GM23338 (cell line): ENCODE measurements around the gene KIAA2012. TPM values are rescaled to one million over a fixed set of nuclear protein-coding genes. Genes with fewer than 3 reads are reported as not detected.

Experiments
- ATAC-seq: fragments of 200-7000 bp; cut with Tn5 transposase; 3 replicates; pipeline ENCODE4 v1.9.1; 2020
- DNase-seq: peaks from one replicate; pipeline ENCODE4 v3.0.0-alpha.2; 2015; ENCODE audit warnings: low spot score
- H2AFZ ChIP-seq: fragments of 200-600 bp; sonication (generic); 2 replicates; pipeline ENCODE4 v1.8.0; 2016; ENCODE audit warnings: antibody characterized with exemption, mild to moderate bottlenecking, moderate library complexity
- H3F3A ChIP-seq: fragments of 200-600 bp; sonication (generic); replicated peaks from 2 replicates; pipeline ENCODE4 v1.8.0; 2017; ENCODE audit warnings: antibody characterized with exemption, mixed run types, low read depth
- H3K27ac ChIP-seq: fragments of 200-600 bp; sonication (generic); 2 replicates; pipeline ENCODE4 v1.6.1; 2016; ENCODE audit warnings: low read depth
- H3K27me3 ChIP-seq: fragments of 200-600 bp; sonication (generic); 2 replicates; pipeline ENCODE4 v1.8.0; 2016; ENCODE audit warnings: mild to moderate bottlenecking, mixed run types, moderate library complexity; ENCODE audit not compliant: insufficient read depth
- H3K36me3 ChIP-seq: fragments of 200-600 bp; sonication (generic); 2 replicates; pipeline ENCODE4 v1.8.0; 2016; ENCODE audit warnings: mild to moderate bottlenecking; ENCODE audit not compliant: insufficient read depth
- H3K4me1 ChIP-seq: fragments of 200-600 bp; sonication (generic); 2 replicates; pipeline ENCODE4 v1.8.0; 2016; ENCODE audit warnings: mild to moderate bottlenecking, moderate library complexity; ENCODE audit not compliant: insufficient read depth
- H3K4me2 ChIP-seq: fragments of 200-600 bp; sonication (generic); 2 replicates; pipeline ENCODE4 v1.7.1; 2017; ENCODE audit warnings: mixed run types
- H3K4me3 ChIP-seq: fragments of 200-600 bp; sonication (generic); 2 replicates; pipeline ENCODE4 v1.6.1; 2016; ENCODE audit warnings: mixed run types
- H3K79me2 ChIP-seq: fragments of 200-600 bp; sonication (generic); replicated peaks from 2 replicates; pipeline ENCODE4 v1.8.0; 2017; ENCODE audit warnings: mild to moderate bottlenecking; ENCODE audit not compliant: insufficient read depth
- H3K9me2 ChIP-seq: fragments of 200-600 bp; sonication (generic); 2 replicates; pipeline ENCODE4 v1.8.0; 2017; ENCODE audit not compliant: insufficient read depth
- H4K20me1 ChIP-seq: fragments of 200-600 bp; sonication (generic); replicated peaks from 2 replicates; pipeline ENCODE4 v1.8.0; 2017; ENCODE audit warnings: mild to moderate bottlenecking; ENCODE audit not compliant: insufficient read depth
- H3K27ac Mint-ChIP-seq: 2 replicates; pipeline ENCODE4 v1.8.0; 2020; ENCODE audit warnings: inconsistent platforms, mild to moderate bottlenecking, moderate library complexity, mixed read lengths
- H3K27me3 Mint-ChIP-seq: 3 replicates; pipeline ENCODE4 v1.8.0; 2022; ENCODE audit warnings: low read depth, mild to moderate bottlenecking, moderate library complexity, mixed read lengths, inconsistent platforms; ENCODE audit not compliant: insufficient read depth, poor library complexity
- H3K36me3 Mint-ChIP-seq: 3 replicates; pipeline ENCODE4 v1.8.0; 2021; ENCODE audit warnings: low read depth, mild to moderate bottlenecking, inconsistent platforms, moderate library complexity, mixed read lengths
- H3K4me1 Mint-ChIP-seq: 3 replicates; pipeline ENCODE4 v1.8.0; 2020; ENCODE audit warnings: mild to moderate bottlenecking, inconsistent platforms, mixed read lengths
- H3K4me3 Mint-ChIP-seq: 3 replicates; pipeline ENCODE4 v1.8.0; 2021; ENCODE audit warnings: moderate library complexity, mild to moderate bottlenecking, inconsistent platforms, mixed read lengths
- H3K9me3 Mint-ChIP-seq: 3 replicates; pipeline ENCODE4 v1.8.0; 2020; ENCODE audit warnings: moderate library complexity, mild to moderate bottlenecking, inconsistent platforms, mixed read lengths
- CREB1 ChIP-seq: fragments of 250-450 bp; sonication (Bioruptor Pico); IDR thresholded peaks from 2 replicates; pipeline ENCODE4 v1.5.0; 2020; ENCODE audit warnings: low read depth, mild to moderate bottlenecking, moderate library complexity
- CTCF ChIP-seq, 2 experiments: fragments of 200-600 bp in 1 of 2; sonication (generic) in 1 of 2; conservative IDR thresholded peaks; 2 replicates each; pipeline versions ENCODE4 v1.5.1 to v1.6.1; 2016 to 2017; ENCODE audit warnings: antibody characterized with exemption in 2 of 2, low read depth in 2 of 2, mild to moderate bottlenecking in 2 of 2, moderate library complexity in 1 of 2
- EZH2phosphoT487 ChIP-seq: fragments of 200-600 bp; sonication (generic); IDR thresholded peaks from one replicate; pipeline ENCODE4 v1.8.1; 2018; ENCODE audit warnings: antibody characterized with exemption; ENCODE audit not compliant: unreplicated experiment
- JUNB ChIP-seq: IDR thresholded peaks from one replicate; pipeline ENCODE4 v1.6.1; 2016; ENCODE audit warnings: antibody characterized with exemption; ENCODE audit not compliant: unreplicated experiment
- POLR2AphosphoS5 ChIP-seq: IDR thresholded peaks from 2 replicates; pipeline ENCODE4 v1.6.1; 2016; ENCODE audit warnings: antibody characterized with exemption, low read depth
- ZNF331 ChIP-seq: fragments of 250-450 bp; sonication (Bioruptor Pico); IDR thresholded peaks from 2 replicates; pipeline ENCODE4 v1.5.0; 2020; ENCODE audit warnings: low read depth, mild to moderate bottlenecking, moderate library complexity
- polyA plus RNA-seq: library from polyadenylated mRNA; unstranded; fragments of >200 nt; fragmentation: Nextera tagmentation; extraction: Ambion mirVana; gene quantifications from 2 replicates; pipeline ENCODE4 v1.2.1, GENCODE V29; 2016
- total RNA-seq: library from RNA; depleted of rRNA; stranded (reverse); fragments of >200 nt; shearing (Covaris generic); gene quantifications from 2 replicates; pipeline ENCODE4 v1.2.3, GENCODE V29; 2014
- TF ChIP-seq, protein P1 (sequence below): IDR thresholded peaks from 2 replicates; pipeline ENCODE4 v1.6.1; 2016; ENCODE audit warnings: antibody characterized with exemption
- TF ChIP-seq, protein P2 (sequence below): IDR thresholded peaks from one replicate; pipeline ENCODE4 v1.6.1; 2018; ENCODE audit warnings: antibody characterized with exemption; ENCODE audit not compliant: unreplicated experiment

Gene KIAA2012
- total and polyA plus RNA-seq, 2 experiments from 2014 or later: 0.03 to 0.08 TPM

DNA sequence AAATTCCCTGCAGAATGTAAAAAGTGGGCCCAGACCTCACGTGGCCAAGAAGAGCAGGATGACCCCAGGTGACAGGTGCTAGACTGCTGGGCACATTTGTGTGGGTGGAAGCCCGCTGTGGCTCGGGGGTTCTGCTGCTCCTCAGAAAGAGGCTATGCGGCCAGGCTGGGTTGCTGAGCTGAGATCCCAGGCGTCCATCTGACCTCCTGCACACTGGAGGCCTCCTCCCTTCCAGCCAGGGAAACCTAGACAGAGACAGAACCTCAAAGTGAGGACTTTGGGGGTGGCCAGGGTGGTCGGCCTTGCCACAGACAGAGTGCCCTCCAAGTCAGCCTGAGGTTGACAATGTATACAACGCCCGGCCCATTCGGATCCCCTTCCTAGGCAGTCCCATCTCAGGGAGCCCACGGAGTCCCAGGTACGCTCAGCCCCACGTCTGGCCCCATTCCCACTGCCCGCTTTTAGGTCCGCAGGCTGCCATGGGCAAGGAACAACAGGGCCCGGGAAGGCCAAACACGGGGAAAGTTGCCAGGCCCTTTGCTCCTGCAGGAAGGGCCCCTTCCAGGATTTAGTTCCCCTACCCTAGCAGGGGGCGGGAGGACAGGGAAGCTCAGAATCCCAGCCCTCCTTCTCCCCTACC, 75.6 kb downstream of the KIAA2012 start (continued):
- TF ChIP-seq, protein P1, sequence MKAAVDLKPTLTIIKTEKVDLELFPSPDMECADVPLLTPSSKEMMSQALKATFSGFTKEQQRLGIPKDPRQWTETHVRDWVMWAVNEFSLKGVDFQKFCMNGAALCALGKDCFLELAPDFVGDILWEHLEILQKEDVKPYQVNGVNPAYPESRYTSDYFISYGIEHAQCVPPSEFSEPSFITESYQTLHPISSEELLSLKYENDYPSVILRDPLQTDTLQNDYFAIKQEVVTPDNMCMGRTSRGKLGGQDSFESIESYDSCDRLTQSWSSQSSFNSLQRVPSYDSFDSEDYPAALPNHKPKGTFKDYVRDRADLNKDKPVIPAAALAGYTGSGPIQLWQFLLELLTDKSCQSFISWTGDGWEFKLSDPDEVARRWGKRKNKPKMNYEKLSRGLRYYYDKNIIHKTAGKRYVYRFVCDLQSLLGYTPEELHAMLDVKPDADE: no peak
- TF ChIP-seq JUNB: no peak
- TF ChIP-seq POLR2AphosphoS5: no peak
- no peak for TF ChIP-seq ZNF331 (CRISPR knock-in tag)
- no peak for TF ChIP-seq EZH2phosphoT487
- no peak for TF ChIP-seq CREB1 (CRISPR knock-in tag)

DNA sequence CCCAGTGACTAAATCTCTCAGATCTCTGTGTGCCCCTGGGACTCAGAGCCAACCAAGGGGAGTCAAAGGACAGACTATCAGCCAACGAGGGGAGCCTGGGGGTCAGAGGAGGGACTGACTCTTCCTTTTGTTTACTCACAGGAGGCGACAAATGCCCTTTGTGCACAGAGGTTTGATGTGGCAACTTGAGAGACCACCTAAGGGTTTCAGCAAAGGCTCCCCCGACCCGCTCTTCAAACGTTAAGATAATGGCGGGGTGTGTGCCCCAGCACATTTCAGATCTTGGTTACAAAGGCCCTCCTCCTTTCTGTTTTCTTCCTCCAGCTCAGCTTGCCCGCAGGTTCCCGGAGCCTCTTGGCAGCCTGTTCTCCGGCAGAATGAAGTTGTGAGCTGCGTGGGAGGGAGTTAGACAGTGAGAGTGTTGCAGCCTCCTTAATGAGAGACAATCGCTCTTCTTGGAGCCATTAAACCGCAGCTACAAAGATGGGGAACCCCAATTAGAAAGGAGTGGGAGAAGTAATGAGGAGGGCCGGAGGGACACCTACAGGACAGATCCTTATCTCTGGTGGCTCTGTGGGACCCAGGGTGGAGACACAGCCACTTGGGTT, 76.2 kb downstream of the KIAA2012 start:
- no peaks in the 10 kb centered on the region for H3K79me2 ChIP-seq
- 0 out of 2 replicates have a peak, but pooled peaks cover 3% of the 10 kb centered on the region for H3F3A ChIP-seq
- H3K9me3 Mint-ChIP-seq: no peaks in the 10 kb centered on the region
- H3K4me1 ChIP-seq: peaks cover 18% of the 10 kb centered on the region
- peak; percentile 29 to 62 for TF ChIP-seq CTCF (conservative IDR thresholded peaks at IDR 0.05; ENCODE audit: low read depth in 2 of 2)
- TF ChIP-seq, protein P2, sequence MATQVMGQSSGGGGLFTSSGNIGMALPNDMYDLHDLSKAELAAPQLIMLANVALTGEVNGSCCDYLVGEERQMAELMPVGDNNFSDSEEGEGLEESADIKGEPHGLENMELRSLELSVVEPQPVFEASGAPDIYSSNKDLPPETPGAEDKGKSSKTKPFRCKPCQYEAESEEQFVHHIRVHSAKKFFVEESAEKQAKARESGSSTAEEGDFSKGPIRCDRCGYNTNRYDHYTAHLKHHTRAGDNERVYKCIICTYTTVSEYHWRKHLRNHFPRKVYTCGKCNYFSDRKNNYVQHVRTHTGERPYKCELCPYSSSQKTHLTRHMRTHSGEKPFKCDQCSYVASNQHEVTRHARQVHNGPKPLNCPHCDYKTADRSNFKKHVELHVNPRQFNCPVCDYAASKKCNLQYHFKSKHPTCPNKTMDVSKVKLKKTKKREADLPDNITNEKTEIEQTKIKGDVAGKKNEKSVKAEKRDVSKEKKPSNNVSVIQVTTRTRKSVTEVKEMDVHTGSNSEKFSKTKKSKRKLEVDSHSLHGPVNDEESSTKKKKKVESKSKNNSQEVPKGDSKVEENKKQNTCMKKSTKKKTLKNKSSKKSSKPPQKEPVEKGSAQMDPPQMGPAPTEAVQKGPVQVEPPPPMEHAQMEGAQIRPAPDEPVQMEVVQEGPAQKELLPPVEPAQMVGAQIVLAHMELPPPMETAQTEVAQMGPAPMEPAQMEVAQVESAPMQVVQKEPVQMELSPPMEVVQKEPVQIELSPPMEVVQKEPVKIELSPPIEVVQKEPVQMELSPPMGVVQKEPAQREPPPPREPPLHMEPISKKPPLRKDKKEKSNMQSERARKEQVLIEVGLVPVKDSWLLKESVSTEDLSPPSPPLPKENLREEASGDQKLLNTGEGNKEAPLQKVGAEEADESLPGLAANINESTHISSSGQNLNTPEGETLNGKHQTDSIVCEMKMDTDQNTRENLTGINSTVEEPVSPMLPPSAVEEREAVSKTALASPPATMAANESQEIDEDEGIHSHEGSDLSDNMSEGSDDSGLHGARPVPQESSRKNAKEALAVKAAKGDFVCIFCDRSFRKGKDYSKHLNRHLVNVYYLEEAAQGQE: no peak
- peaks cover 8% of the 10 kb centered on the region; the same call in 1 of the 2 replicates for H3K9me2 ChIP-seq
- ATAC-seq (peak; percentile 90), DNase-seq (peak; percentile 58)
- H3K36me3 Mint-ChIP-seq: no peaks in the 10 kb centered on the region
- peak overlapping the region; percentile 97 for H2AFZ ChIP-seq
- H3K27me3 Mint-ChIP-seq: peaks cover 5% of the 10 kb centered on the region
- H3K4me3 Mint-ChIP-seq: no peak overlapping the region
- H3K27me3 ChIP-seq: no peaks in the 10 kb centered on the region
- no peak overlapping the region; the same call in 1 of the 2 replicates for H3K4me3 ChIP-seq
- H4K20me1 ChIP-seq: no peaks in the 10 kb centered on the region
- H3K27ac Mint-ChIP-seq: peak overlapping the region; percentile 58; the same call in 1 of the 2 replicates
- no peaks in the 10 kb centered on the region for H3K36me3 ChIP-seq
- H3K4me1 Mint-ChIP-seq: peaks cover 39% of the 10 kb centered on the region
- peak overlapping the region; percentile 30 for H3K4me2 ChIP-seq
- H3K27ac ChIP-seq: peak overlapping the region; percentile 4; the same call in 1 of the 2 replicates
